BLaER1 (cell line): ENCODE measurements around the gene TTYH2.
A peak's percentile ranks its signal among the peaks of the same experiment; 100 is the strongest.

ENCODE experiments used
- H3K27ac ChIP-seq: shearing (Covaris generic); formaldehyde crosslinking; 2 replicates; pipeline ENCODE4 v1.8.1; 2022
- H3K27me3 ChIP-seq: shearing (Covaris generic); formaldehyde crosslinking; 2 replicates; pipeline ENCODE4 v1.8.1; 2022
- H3K36me3 ChIP-seq: shearing (Covaris generic); formaldehyde crosslinking; 2 replicates; pipeline ENCODE4 v1.8.1; 2022
- H3K4me1 ChIP-seq: shearing (Covaris generic); formaldehyde crosslinking; 2 replicates; pipeline ENCODE4 v1.8.1; 2022
- H3K4me2 ChIP-seq: shearing (Covaris generic); formaldehyde crosslinking; 2 replicates; pipeline ENCODE4 v1.8.1; 2022
- H3K4me3 ChIP-seq: shearing (Covaris generic); formaldehyde crosslinking; 2 replicates; pipeline ENCODE4 v1.8.1; 2022
- H3K9ac ChIP-seq: shearing (Covaris generic); formaldehyde crosslinking; 2 replicates; pipeline ENCODE4 v1.8.1; 2022
- H3K9me3 ChIP-seq: shearing (Covaris generic); formaldehyde crosslinking; 2 replicates; pipeline ENCODE4 v1.8.1; 2022
- H4K20me1 ChIP-seq: shearing (Covaris generic); formaldehyde crosslinking; 2 replicates; pipeline ENCODE4 v1.8.1; 2022
- Cebpa-rat ChIP-seq: shearing (Covaris generic); IDR thresholded peaks from 2 replicates; pipeline ENCODE4 v1.8.1; 2022

Gene TTYH2

DNA sequence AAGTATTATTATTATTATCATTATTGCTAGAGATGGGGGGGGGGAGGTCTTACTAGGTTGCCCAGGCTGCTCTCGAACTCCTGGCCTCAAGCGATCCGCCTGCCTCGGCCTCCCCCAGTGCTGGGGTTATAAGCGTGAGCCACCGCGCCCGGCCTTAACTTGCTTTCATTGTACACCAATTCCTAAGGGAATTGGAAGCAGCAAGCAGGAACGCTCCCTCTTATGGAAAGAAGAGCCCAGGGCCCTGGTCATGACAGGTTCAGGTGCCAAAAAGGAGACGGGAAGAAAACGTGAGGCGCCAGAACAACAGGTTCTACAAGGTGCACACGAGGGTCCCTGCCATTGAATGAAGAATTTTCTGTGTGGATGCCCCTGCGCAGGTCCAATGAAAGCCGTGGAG, 10.4 kb upstream of the TTYH2 start:
- H3K4me1 ChIP-seq = peaks cover 53% of the 10 kb centered on the region
- H3K27ac ChIP-seq = no peak overlapping the region
- H3K9ac ChIP-seq = no peak overlapping the region
- no peaks in the 10 kb centered on the region; the same call in 1 of the 2 replicates for H3K27me3 ChIP-seq
- peak overlapping the region; percentile 94; the same call in 1 of the 2 replicates for H3K4me3 ChIP-seq
- H3K9me3 ChIP-seq = no peaks in the 10 kb centered on the region
- H4K20me1 ChIP-seq = peaks cover 44% of the 10 kb centered on the region
- H3K4me2 ChIP-seq = peak overlapping the region; percentile 63
- H3K36me3 ChIP-seq = peaks cover 40% of the 10 kb centered on the region
- TF ChIP-seq Cebpa-rat = no peak

DNA sequence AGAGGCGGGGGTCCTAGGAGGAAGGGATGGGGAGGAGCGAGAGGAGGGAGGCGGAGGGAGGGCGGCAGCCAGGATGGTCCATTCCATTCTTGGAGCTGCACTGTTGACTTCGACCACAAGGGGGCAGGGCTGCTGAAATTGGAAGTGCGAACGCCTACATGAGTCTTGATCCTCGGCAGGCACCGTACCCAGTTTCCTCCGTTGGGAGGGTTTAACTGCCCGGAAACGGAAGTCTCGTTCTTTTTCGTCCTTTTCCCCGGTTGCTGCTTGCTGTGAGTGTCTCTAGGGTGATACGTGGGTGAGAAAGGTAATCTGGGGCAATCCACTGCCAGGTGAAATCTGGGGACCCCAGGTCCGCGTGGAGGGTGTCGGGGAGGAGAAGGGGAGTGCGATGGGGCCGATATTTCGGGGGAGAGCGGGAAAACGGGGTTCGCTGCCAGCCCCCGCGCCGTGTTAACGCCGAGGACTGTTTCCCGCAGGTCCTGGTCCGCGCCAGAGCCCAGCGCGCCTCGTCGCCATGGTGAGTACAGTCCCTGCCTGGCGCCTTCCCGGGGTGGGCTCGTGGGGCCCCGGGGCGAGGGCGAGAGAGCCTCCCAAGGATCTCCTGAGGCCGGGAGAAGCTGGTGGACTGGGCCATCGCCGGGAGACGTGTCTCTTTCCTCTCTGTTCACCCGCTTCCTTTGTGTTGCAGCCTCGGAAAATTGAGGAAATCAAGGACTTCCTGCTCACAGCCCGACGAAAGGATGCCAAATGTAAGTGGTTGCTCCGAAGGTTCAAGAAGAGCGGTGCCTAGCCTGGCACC, 9.7 kb upstream of the TTYH2 start, which contains the start of gene RPL38:
Gene RPL38, plus strand, starts transcription at position 240 of the 802 bp plus-strand sequence. Its CDS starts 278 bp downstream, at position 518.
- peaks cover 47% of the 10 kb centered on the region for H3K36me3 ChIP-seq
- TF ChIP-seq Cebpa-rat = no peak
- H3K4me2 ChIP-seq = peak within 1 kb of the TSS; percentile 94
- peaks cover 51% of the 10 kb centered on the region for H4K20me1 ChIP-seq
- H3K27ac ChIP-seq = peak within 1 kb of the TSS; percentile 98
- peak within 1 kb of the TSS; percentile 94 for H3K4me3 ChIP-seq
- H3K27me3 ChIP-seq = no peaks in the 10 kb centered on the region; the same call in 1 of the 2 replicates
- peak within 1 kb of the TSS; percentile 99 for H3K9ac ChIP-seq
- H3K4me1 ChIP-seq = peaks cover 54% of the 10 kb centered on the region
- no peaks in the 10 kb centered on the region for H3K9me3 ChIP-seq

DNA sequence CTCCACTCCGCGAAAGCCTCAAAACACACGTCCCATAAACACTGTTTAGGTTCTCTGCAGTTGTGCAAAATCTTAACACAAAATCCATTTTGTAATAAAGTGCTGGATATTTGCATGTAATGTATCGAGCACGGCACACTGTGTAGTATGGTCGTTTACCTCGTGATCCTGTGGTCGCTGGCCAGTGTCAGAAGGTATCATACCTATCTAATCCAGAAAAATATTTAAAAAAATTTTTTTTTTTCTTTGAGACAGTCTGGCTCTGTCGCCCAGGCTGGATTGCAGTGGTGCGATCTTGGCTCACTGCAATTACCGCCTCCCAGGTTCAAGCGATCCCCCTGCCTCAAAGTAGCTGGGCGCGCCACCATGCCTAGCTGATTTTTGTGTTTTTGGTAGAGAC, 8.9 kb upstream of the TTYH2 start:
- H3K27me3 ChIP-seq = no peaks in the 10 kb centered on the region; the same call in 1 of the 2 replicates
- peak overlapping the region; percentile 94 for H3K4me2 ChIP-seq
- H4K20me1 ChIP-seq = peaks cover 59% of the 10 kb centered on the region
- TF ChIP-seq Cebpa-rat = no peak
- peak overlapping the region; percentile 98 for H3K27ac ChIP-seq
- H3K36me3 ChIP-seq = peaks cover 55% of the 10 kb centered on the region
- no peaks in the 10 kb centered on the region for H3K9me3 ChIP-seq
- peak overlapping the region; percentile 94 for H3K4me3 ChIP-seq
- H3K9ac ChIP-seq = peak overlapping the region; percentile 99
- H3K4me1 ChIP-seq = peaks cover 46% of the 10 kb centered on the region

DNA sequence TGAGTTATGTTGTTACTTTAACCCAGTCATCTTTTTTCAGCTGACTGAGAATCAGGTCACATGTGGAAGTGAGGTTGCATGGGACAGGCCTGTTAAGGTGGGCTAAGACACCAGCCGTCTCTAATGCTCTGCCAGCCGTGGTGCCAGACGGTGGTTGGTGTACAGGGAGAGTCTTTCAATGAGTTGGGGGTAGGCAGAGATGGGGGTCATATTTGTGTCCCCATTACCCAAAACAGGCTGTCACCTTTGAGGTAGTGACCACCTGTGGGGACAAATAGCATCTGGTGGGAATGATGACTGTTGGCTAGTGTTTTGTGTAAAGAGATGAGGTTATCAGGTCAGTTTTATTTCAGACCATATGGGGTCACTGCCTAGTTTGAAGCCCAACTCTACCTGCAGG, 8.1 kb upstream of the TTYH2 start:
- Histone ChIP-seq H3K9me3 (no peaks in the 10 kb centered on the region), H3K9ac (peak overlapping the region; percentile 99), H4K20me1 (peaks cover 67% of the 10 kb centered on the region), H3K4me3 (peak overlapping the region; percentile 94), H3K27ac (0 out of 2 replicates have a peak overlapping the region, but pooled peaks have one; percentile 11), H3K27me3 (no peaks in the 10 kb centered on the region; the same call in 1 of the 2 replicates), H3K4me1 (peaks cover 51% of the 10 kb centered on the region), H3K36me3 (peaks cover 63% of the 10 kb centered on the region), H3K4me2 (peak overlapping the region; percentile 94)
- TF ChIP-seq Cebpa-rat = no peak

GRCh38 chr17:74206332-74206818, 7.0 kb upstream of the TTYH2 start:
- peaks cover 61% of the 10 kb centered on the region for H3K4me1 ChIP-seq
- peak overlapping the region; percentile 99; the same call in 1 of the 2 replicates for H3K9ac ChIP-seq
- no peaks in the 10 kb centered on the region; the same call in 1 of the 2 replicates for H3K27me3 ChIP-seq
- peak overlapping the region; percentile 94 for H3K4me2 ChIP-seq
- peaks cover 74% of the 10 kb centered on the region for H3K36me3 ChIP-seq
- no peak for TF ChIP-seq Cebpa-rat
- no peaks in the 10 kb centered on the region for H3K9me3 ChIP-seq
- H3K4me3 ChIP-seq = no peak overlapping the region
- H4K20me1 ChIP-seq = peaks cover 78% of the 10 kb centered on the region
- H3K27ac ChIP-seq = no peak overlapping the region

DNA sequence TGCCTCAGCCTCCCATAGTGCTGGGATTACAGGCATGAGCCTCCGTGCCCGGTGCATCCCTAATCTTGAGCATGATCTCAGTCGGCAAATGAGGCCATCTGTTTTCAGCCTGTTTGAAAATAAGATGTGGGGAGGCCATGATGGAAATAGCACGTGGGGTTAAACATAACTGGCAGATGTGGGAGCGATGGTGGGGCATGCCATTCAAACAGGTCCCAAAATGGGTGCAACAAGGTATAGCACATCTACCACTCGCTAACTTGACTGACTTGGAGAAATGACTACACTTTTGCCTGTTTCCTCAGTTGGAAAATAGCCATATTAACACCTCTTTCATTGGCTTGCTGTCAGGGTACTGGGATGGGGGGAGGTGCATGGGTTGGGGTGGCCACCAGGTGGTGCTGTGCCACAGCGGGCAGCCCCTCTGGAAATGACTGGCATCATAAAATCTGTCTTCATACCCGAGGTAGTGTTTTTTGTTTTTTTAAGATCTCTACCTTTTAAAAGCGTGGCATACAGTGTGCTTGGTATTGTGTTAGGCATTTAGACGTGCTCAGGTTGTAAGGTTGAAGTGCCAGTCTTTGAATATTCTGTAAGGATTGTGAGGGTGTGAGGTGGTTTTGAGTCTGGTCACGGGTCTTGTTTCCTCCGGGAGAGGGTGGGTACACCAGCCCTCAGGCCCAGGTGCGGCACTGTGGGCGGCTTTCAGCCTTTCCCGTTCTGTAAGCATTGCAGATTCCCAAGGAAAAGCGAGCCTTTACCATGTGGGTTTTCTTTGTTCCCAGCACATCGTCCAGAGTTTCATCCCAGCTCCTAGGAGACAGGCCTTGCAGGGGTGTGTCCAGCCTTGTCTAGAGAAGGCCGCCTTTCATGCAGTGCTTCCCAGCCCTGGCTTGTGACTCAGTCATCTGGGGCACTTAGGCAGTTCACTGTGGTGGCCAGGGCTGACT, 2.9 kb upstream of the TTYH2 start:
- H3K36me3 ChIP-seq = peaks cover 65% of the 10 kb centered on the region
- H3K4me1 ChIP-seq = peaks cover 78% of the 10 kb centered on the region
- TF ChIP-seq Cebpa-rat = no peak
- H3K4me2 ChIP-seq = peak overlapping the region; percentile 95
- no peaks in the 10 kb centered on the region for H3K27me3 ChIP-seq
- peaks cover 91% of the 10 kb centered on the region for H4K20me1 ChIP-seq
- H3K4me3 ChIP-seq = no peak overlapping the region
- H3K9me3 ChIP-seq = no peaks in the 10 kb centered on the region
- H3K27ac ChIP-seq = no peak overlapping the region
- no peak overlapping the region for H3K9ac ChIP-seq

GRCh38 chr17:74211141-74211911, 2.0 kb upstream of the TTYH2 start:
- Histone ChIP-seq H3K4me1 (peaks cover 78% of the 10 kb centered on the region), H3K27me3 (no peaks in the 10 kb centered on the region), H3K9ac (0 out of 2 replicates have a peak overlapping the region, but pooled peaks have one; percentile 66), H3K27ac (no peak overlapping the region), H3K36me3 (peaks cover 56% of the 10 kb centered on the region), H3K4me2 (peak overlapping the region; percentile 95), H4K20me1 (peaks cover 91% of the 10 kb centered on the region), H3K9me3 (no peaks in the 10 kb centered on the region), H3K4me3 (no peak overlapping the region)
- TF ChIP-seq Cebpa-rat = no peak

DNA sequence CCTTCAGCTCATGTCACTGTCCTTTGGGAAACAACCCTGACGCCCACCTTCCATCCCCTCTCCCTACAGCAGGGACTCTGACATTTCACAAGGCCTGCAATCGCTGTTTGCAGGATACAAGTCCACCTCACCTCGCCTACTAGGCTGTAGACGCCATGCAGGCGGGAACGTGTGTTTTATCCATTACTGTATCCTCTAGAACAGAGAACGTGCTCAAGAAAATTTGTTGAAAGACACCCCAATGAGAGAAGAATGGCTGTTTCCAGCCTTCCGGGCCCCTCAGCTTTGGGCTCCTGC, 1.5 kb upstream of the TTYH2 start:
- no peak for TF ChIP-seq Cebpa-rat
- Histone ChIP-seq H3K4me1 (peaks cover 78% of the 10 kb centered on the region), H4K20me1 (peaks cover 90% of the 10 kb centered on the region), H3K9me3 (no peaks in the 10 kb centered on the region), H3K27ac (peak overlapping the region; percentile 40; the same call in 1 of the 2 replicates), H3K4me2 (peak overlapping the region; percentile 95), H3K9ac (peak overlapping the region; percentile 66), H3K4me3 (peak overlapping the region; percentile 70), H3K36me3 (peaks cover 51% of the 10 kb centered on the region), H3K27me3 (no peaks in the 10 kb centered on the region)
